Endothelial cell of umbilical vein (primary cell): ENCODE data around the gene BNC2. TPM values are rescaled to one million over a fixed set of nuclear protein-coding genes. Genes with fewer than 3 reads are reported as not detected.

Source experiments
- BruUV-seq: library from RNA; stranded (reverse); fragments of 400-500 nt; replicated peaks from 2 replicates; lab custom pipeline; 2021; lab: Mats Ljungman, UMichigan
- CTCF ChIA-PET: fragments of 300-600, 350-600 bp; sonication (Branson Sonifier 250); formaldehyde crosslinking; loops from one replicate; lab custom pipeline; 2021; ENCODE audit warnings: antibody characterized with exemption, inconsistent platforms; lab: Charles Lee
- POLR2A ChIA-PET: fragments of 300-600, 350-600 bp; sonication (Branson Sonifier 250); formaldehyde crosslinking; loops from one replicate; lab custom pipeline; 2021; ENCODE audit warnings: antibody characterized with exemption, inconsistent platforms; lab: Charles Lee
- DNase-seq: peaks from one replicate; pipeline ENCODE4 v3.0.0-alpha.2; 2011; ENCODE audit warnings: low read depth, low spot score
- FAIRE-seq: peaks from 2 replicates; lab custom pipeline; 2011; peaks lifted over from hg19 to GRCh38; lab: Jason Lieb, UNC
- H2AFZ ChIP-seq: 2 replicates; pipeline ENCODE4 v1.6.0; 2012; ENCODE audit warnings: low read depth, low read length, control low read depth, inconsistent platforms
- H3K27ac ChIP-seq: 2 replicates; pipeline ENCODE4 v1.5.1; 2011; ENCODE audit warnings: low read depth, mild to moderate bottlenecking, control low read depth, low read length, moderate library complexity; ENCODE audit not compliant: insufficient read depth
- H3K27me3 ChIP-seq, 2 experiments: 2 replicates each; pipeline versions ENCODE4 v1.6.0 to v1.6.1; 2011; ENCODE audit warnings: low read length in 2 of 2, mixed read lengths in 1 of 2; ENCODE audit not compliant: control insufficient read depth in 2 of 2, insufficient read depth in 2 of 2
- H3K36me3 ChIP-seq, 2 experiments: 2 replicates in 1 of 2; 3 replicates in 1 of 2; pipeline ENCODE4 v1.5.1; 2011; ENCODE audit warnings: low read length in 2 of 2, mild to moderate bottlenecking in 1 of 2, moderate library complexity in 1 of 2; ENCODE audit not compliant: control insufficient read depth in 2 of 2, insufficient read depth in 2 of 2; ENCODE audit errors: extremely low read depth in 1 of 2
- H3K4me1 ChIP-seq: 3 replicates; pipeline ENCODE4 v1.5.1; 2011; ENCODE audit warnings: mild to moderate bottlenecking, low read length; ENCODE audit not compliant: control insufficient read depth, insufficient read depth; ENCODE audit errors: extremely low read depth
- H3K4me2 ChIP-seq: 2 replicates; pipeline ENCODE4 v1.6.1; 2011; ENCODE audit warnings: low read length, control low read depth, mixed read lengths; ENCODE audit not compliant: insufficient read depth
- H3K4me3 ChIP-seq, 3 experiments: fragments of 200-600 bp in 1 of 3; sonication (generic), shearing (Covaris generic) in 1 of 3; replicated peaks in 1 of 3; 2 replicates each; pipeline ENCODE4 v1.5.1; 2011 to 2016; ENCODE audit warnings: control low read depth in 3 of 3, low read length in 3 of 3, mild to moderate bottlenecking in 2 of 3, inconsistent platforms in 1 of 3, low read depth in 1 of 3, moderate library complexity in 1 of 3; ENCODE audit not compliant: insufficient read depth in 1 of 3
- H3K79me2 ChIP-seq: 2 replicates; pipeline ENCODE4 v1.6.0; 2012; ENCODE audit warnings: low read length, inconsistent platforms; ENCODE audit not compliant: control insufficient read depth, insufficient read depth
- H3K9ac ChIP-seq: replicated peaks from 2 replicates; pipeline ENCODE3; 2011; ENCODE audit warnings: low read length, control low read depth; ENCODE audit not compliant: insufficient read depth; ENCODE audit errors: extremely low read depth
- H3K9me1 ChIP-seq: replicated peaks from 3 replicates; pipeline ENCODE4 v1.6.0; 2011; ENCODE audit warnings: mild to moderate bottlenecking, low read length; ENCODE audit not compliant: control insufficient read depth, insufficient read depth; ENCODE audit errors: extremely low read depth
- H3K9me3 ChIP-seq: replicated peaks from 2 replicates; pipeline ENCODE4 v1.5.1; 2012; ENCODE audit warnings: low read length, inconsistent platforms; ENCODE audit not compliant: control insufficient read depth, insufficient read depth
- H4K20me1 ChIP-seq: replicated peaks from 2 replicates; pipeline ENCODE3; 2011; ENCODE audit warnings: mild to moderate bottlenecking, low read length; ENCODE audit not compliant: control insufficient read depth, insufficient read depth; ENCODE audit errors: extremely low read depth
- EZH2 ChIP-seq: IDR thresholded peaks from 2 replicates; pipeline ENCODE4 v1.6.1; 2012; ENCODE audit warnings: borderline replicate concordance, low read depth, mild to moderate bottlenecking, moderate library complexity, low read length, inconsistent platforms; ENCODE audit not compliant: severe bottlenecking
- FOS ChIP-seq: IDR thresholded peaks from 2 replicates; pipeline ENCODE4 v1.6.1; 2011; ENCODE audit warnings: mild to moderate bottlenecking, low read length, moderate library complexity, borderline replicate concordance; ENCODE audit not compliant: insufficient read depth
- GATA2 ChIP-seq: IDR thresholded peaks from 2 replicates; pipeline ENCODE4 v1.7.0; 2011; ENCODE audit warnings: low read depth, mild to moderate bottlenecking, moderate library complexity, mixed read lengths, low read length; ENCODE audit not compliant: insufficient read length, insufficient read depth
- JUN ChIP-seq: IDR thresholded peaks from 2 replicates; pipeline ENCODE4 v1.6.1; 2011; ENCODE audit warnings: borderline replicate concordance, low read depth; ENCODE audit not compliant: insufficient read length, insufficient read depth
- MYC ChIP-seq: IDR thresholded peaks from one replicate; pipeline ENCODE4 v1.6.1; 2011; ENCODE audit warnings: mild to moderate bottlenecking, low read depth, low read length
- POLR2A ChIP-seq: IDR thresholded peaks from 2 replicates; pipeline ENCODE4 v1.6.1; 2012; ENCODE audit warnings: low read depth, mild to moderate bottlenecking, control low read depth, low read length
- POLR2AphosphoS5 ChIP-seq: IDR thresholded peaks from 2 replicates; pipeline ENCODE4 v1.6.1; 2012; ENCODE audit warnings: low read depth, mild to moderate bottlenecking, control low read depth, low read length, moderate library complexity; ENCODE audit not compliant: insufficient read depth
- dilution Hi-C: fragments of 300-500 bp; cut with MboI; formaldehyde crosslinking; loops from one replicate; pipeline ENCODE4 v1.15.0; 2019; ENCODE audit warnings: low sequenced_read_pairs; ENCODE audit not compliant: extremely low pct_ligation_motif_present
- intact Hi-C: fragments of 100-400 bp; cut with micrococcal nuclease; formaldehyde crosslinking; loops from one replicate; pipeline ENCODE4 v1.10.0; 2022
- polyA plus RNA-seq, 4 experiments: library from polyadenylated mRNA; depleted of rRNA in 3 of 4; stranded (reverse) in 3 of 4; unstranded in 1 of 4; fragments of >200 nt; gene quantifications; 2 replicates each; pipeline versions ENCODE4 v1.2.1 to v1.2.3, GENCODE V29; 2011 to 2012; ENCODE audit warnings: missing spikeins in 1 of 4
- total RNA-seq: library from RNA; stranded (reverse); gene quantifications from 2 replicates; pipeline ENCODE4 v1.2.3, GENCODE V29; 2021
- TF ChIP-seq, protein P1 (sequence below): IDR thresholded peaks from 2 replicates; pipeline ENCODE4 v1.6.1; 2011; ENCODE audit not compliant: insufficient read depth, insufficient read length
- TF ChIP-seq, protein P2 (sequence below), 2 donors: IDR thresholded peaks; 1 replicate in 1 of 2; 2 replicates in 1 of 2; pipeline ENCODE4 v1.5.1; 2011; ENCODE audit warnings: low read length in 2 of 2, mild to moderate bottlenecking in 2 of 2, moderate library complexity in 2 of 2, control low read depth in 1 of 2, inconsistent platforms in 1 of 2, low read depth in 1 of 2; ENCODE audit not compliant: insufficient read depth in 1 of 2; ENCODE audit errors: extremely low read depth in 1 of 2

The BNC2 gene
- total and polyA plus RNA-seq, 2 donors (not counting 3 experiments of a cell fraction or from before 2014, with no cell fraction given) = 12.1 to 34.3 TPM

DNA sequence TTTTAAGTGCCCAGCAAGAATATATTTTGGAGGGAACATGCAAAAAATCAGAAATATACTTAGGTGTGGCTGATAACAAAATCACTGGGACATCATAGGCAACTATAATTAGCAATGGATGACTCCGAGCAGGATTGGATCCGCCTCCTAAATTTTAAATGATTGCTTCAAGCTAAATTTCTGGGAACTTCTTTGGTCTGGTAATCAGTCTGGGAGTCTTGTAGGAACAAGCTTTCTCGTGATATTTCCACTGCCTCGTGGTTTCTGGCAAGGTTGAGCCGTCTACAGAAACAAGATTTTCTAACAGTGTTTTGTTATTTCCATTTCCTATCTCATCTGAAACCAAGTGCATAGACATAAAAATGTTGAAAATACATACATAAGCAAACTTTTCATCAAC, 232.6 kb downstream of the BNC2 start:
- Histone ChIP-seq H4K20me1 (no peaks in the 10 kb centered on the region), H3K4me1 (no peaks in the 10 kb centered on the region), H3K9ac (no peak overlapping the region), H2AFZ (no peak overlapping the region), H3K4me3 (no peak overlapping the region), H3K4me2 (no peak overlapping the region), H3K79me2 (no peaks in the 10 kb centered on the region), H3K9me3 (no peaks in the 10 kb centered on the region), H3K36me3 (peaks cover 0 to 3% of the 10 kb centered on the region in 2 experiments), H3K27ac (no peak overlapping the region), H3K9me1 (no peaks in the 10 kb centered on the region), H3K27me3 (no peaks in the 10 kb centered on the region)
- CTCF ChIA-PET = interaction anchor here (2.0 to 2.3 kb wide), 2 partner anchors 10 to 28 kb away, joined by 5 to 8 read pairs; no protein-coding TSS in a partner anchor
- no TSS peak for BruUV-seq
- intact Hi-C loops = no loop called here
- TF ChIP-seq, protein P1, sequence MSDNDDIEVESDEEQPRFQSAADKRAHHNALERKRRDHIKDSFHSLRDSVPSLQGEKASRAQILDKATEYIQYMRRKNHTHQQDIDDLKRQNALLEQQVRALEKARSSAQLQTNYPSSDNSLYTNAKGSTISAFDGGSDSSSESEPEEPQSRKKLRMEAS = no peak
- TF ChIP-seq POLR2AphosphoS5 (no peak), GATA2 (no peak), FOS (no peak), EZH2 (no peak), JUN (no peak)
- POLR2A ChIA-PET = no interaction called here
- DNase-seq (no peak), FAIRE-seq (no peak)
- dilution Hi-C loops = no loop called here

- Histone ChIP-seq H3K9ac (no peak overlapping the region), H3K9me3 (no peaks in the 10 kb centered on the region), H3K4me2 (no peak overlapping the region), H3K27me3 (no peaks in the 10 kb centered on the region), H4K20me1 (no peaks in the 10 kb centered on the region), H3K4me1 (no peaks in the 10 kb centered on the region), H3K79me2 (peaks cover 2% of the 10 kb centered on the region), H3K9me1 (no peaks in the 10 kb centered on the region), H3K36me3 (no peaks in the 10 kb centered on the region), H3K27ac (no peak overlapping the region), H3K4me3 (no peak overlapping the region), H2AFZ (no peak overlapping the region)
- BruUV-seq = no TSS peak
- dilution Hi-C loops = no loop called here
- no peak for DNase-seq
- ChIA-PET POLR2A (interaction anchor here (0.7 kb wide), 1 partner anchor 31 kb away, joined by 3 read pairs; no protein-coding TSS in a partner anchor), CTCF (interaction anchor here (2.0 to 2.3 kb wide), 3 partner anchors 9 to 29 kb away, joined by 5 to 8 read pairs (median 6); no protein-coding TSS in a partner anchor)
- intact Hi-C loops = no loop called here
- FAIRE-seq = no peak
- no peak for TF ChIP-seq EZH2
- TF ChIP-seq MYC = no peak
- TF ChIP-seq POLR2AphosphoS5 = no peak
- no peak for TF ChIP-seq JUN
- TF ChIP-seq, protein P2, sequence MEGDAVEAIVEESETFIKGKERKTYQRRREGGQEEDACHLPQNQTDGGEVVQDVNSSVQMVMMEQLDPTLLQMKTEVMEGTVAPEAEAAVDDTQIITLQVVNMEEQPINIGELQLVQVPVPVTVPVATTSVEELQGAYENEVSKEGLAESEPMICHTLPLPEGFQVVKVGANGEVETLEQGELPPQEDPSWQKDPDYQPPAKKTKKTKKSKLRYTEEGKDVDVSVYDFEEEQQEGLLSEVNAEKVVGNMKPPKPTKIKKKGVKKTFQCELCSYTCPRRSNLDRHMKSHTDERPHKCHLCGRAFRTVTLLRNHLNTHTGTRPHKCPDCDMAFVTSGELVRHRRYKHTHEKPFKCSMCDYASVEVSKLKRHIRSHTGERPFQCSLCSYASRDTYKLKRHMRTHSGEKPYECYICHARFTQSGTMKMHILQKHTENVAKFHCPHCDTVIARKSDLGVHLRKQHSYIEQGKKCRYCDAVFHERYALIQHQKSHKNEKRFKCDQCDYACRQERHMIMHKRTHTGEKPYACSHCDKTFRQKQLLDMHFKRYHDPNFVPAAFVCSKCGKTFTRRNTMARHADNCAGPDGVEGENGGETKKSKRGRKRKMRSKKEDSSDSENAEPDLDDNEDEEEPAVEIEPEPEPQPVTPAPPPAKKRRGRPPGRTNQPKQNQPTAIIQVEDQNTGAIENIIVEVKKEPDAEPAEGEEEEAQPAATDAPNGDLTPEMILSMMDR (IDR thresholded peaks at IDR 0.05; ENCODE audit: extremely low read depth in 1 of 2, insufficient read depth in 1 of 2, low read depth in 1 of 2, low read length in 2 of 2) = no peak
- TF ChIP-seq POLR2A = no peak
- no peak for TF ChIP-seq FOS
- TF ChIP-seq, protein P1 = no peak
- no peak for TF ChIP-seq GATA2
These were observed 233.3 kb downstream of the BNC2 start for GRCh38 chr9:16637218-16637617.
